CD4-positive, alpha-beta T cell treated with Interleukin-10 for 1 hour (primary cell): ENCODE measurements around the gene CENPF.
A peak's percentile ranks its signal among the peaks of the same experiment; 100 is the strongest.

ENCODE experiments used
- DNase-seq: peaks from one replicate; pipeline ENCODE4 v3.0.0-alpha.2; 2020

CENPF gene

GRCh38 chr1:214621236-214621635 lies 18.2 kb downstream of the CENPF start:
- DNase-seq: no peak

- no peak for DNase-seq
Observed at GRCh38 chr1:214623430-214623829, 20.4 kb downstream of the CENPF start.

- DNase-seq: peak; percentile 71
Observed at GRCh38 chr1:214632091-214632490, 29.1 kb downstream of the CENPF start.

- no peak for DNase-seq
Observed at GRCh38 chr1:214633686-214634085, 30.7 kb downstream of the CENPF start.

- no peak for DNase-seq
Observed at GRCh38 chr1:214634267-214634666, 31.3 kb downstream of the CENPF start.

- DNase-seq: no peak
Observed at GRCh38 chr1:214635086-214635485, 32.1 kb downstream of the CENPF start.

- DNase-seq: no peak
Observed at GRCh38 chr1:214635506-214635905, 32.5 kb downstream of the CENPF start.

GRCh38 chr1:214636436-214636835 lies 33.4 kb downstream of the CENPF start:
- no peak for DNase-seq

GRCh38 chr1:214637125-214637524 lies 34.1 kb downstream of the CENPF start:
- no peak for DNase-seq

GRCh38 chr1:214637722-214638458 lies 34.9 kb downstream of the CENPF start:
- DNase-seq: peak; percentile 53

GRCh38 chr1:214638459-214638807 lies 35.4 kb downstream of the CENPF start:
- DNase-seq: peak; percentile 12

- DNase-seq: no peak
Observed at GRCh38 chr1:214638997-214639396, 36.0 kb downstream of the CENPF start.

GRCh38 chr1:214640431-214641213 lies 37.6 kb downstream of the CENPF start:
- DNase-seq: no peak

- no peak for DNase-seq
Observed at GRCh38 chr1:214641214-214641895, 38.4 kb downstream of the CENPF start.

- no peak for DNase-seq
Observed at GRCh38 chr1:214643030-214643429, 40.0 kb downstream of the CENPF start.

- DNase-seq: no peak
Observed at GRCh38 chr1:214645712-214646111, 42.7 kb downstream of the CENPF start.

GRCh38 chr1:214648801-214649200 lies 45.8 kb downstream of the CENPF start:
- no peak for DNase-seq

GRCh38 chr1:214649607-214650006 lies 46.6 kb downstream of the CENPF start:
- no peak for DNase-seq

- no peak for DNase-seq
Observed at GRCh38 chr1:214650664-214651063, 47.7 kb downstream of the CENPF start.

- no peak for DNase-seq
Observed at GRCh38 chr1:214657299-214657698, 54.3 kb downstream of the CENPF start.

GRCh38 chr1:214658175-214658574 lies 55.2 kb downstream of the CENPF start:
- DNase-seq: no peak

- DNase-seq: no peak
Observed at GRCh38 chr1:214658785-214659184, 55.8 kb downstream of the CENPF start.

- no peak for DNase-seq
Observed at GRCh38 chr1:214660190-214660589, 57.2 kb downstream of the CENPF start.

- no peak for DNase-seq
Observed at GRCh38 chr1:214660900-214661299, 57.9 kb downstream of the CENPF start.
